Esophagus muscularis mucosa (tissue), 4 donors: ENCODE measurements around the gene POFUT1. TPM values are rescaled to one million over a fixed set of nuclear protein-coding genes. Genes with fewer than 3 reads are reported as not detected.

ENCODE experiments used
- DNase-seq: peaks from one replicate; pipeline ENCODE4 v3.0.0-alpha.2; 2017; ENCODE audit errors: extremely low spot score
- H3K27ac ChIP-seq, 4 donors: fragments of 200-600 bp; sonication (generic); replicated peaks in 1 of 4; 1 replicate in 3 of 4; 2 replicates in 1 of 4; pipeline ENCODE4 v1.5.1; 2016 to 2019; ENCODE audit warnings: mild to moderate bottlenecking in 1 of 4
- H3K27me3 ChIP-seq, 4 donors: fragments of 200-600 bp; sonication (generic); one replicate each; pipeline versions ENCODE4 v1.5.1 to v1.6.0; 2016 to 2019
- H3K36me3 ChIP-seq, 4 donors: fragments of 200-600 bp; sonication (generic); one replicate each; pipeline ENCODE4 v1.5.1; 2016 to 2019
- H3K4me1 ChIP-seq, 4 donors: fragments of 200-600 bp; sonication (generic); one replicate each; pipeline ENCODE4 v1.5.1; 2016 to 2019
- H3K4me3 ChIP-seq, 4 donors: fragments of 200-600 bp; sonication (generic); 1 replicate in 2 of 4; 2 replicates in 2 of 4; pipeline ENCODE4 v1.5.1; 2016 to 2019; ENCODE audit warnings: mild to moderate bottlenecking in 4 of 4, moderate library complexity in 1 of 4
- H3K9me3 ChIP-seq, 4 donors: fragments of 200-600 bp; sonication (generic); 1 replicate in 3 of 4; 2 replicates in 1 of 4; pipeline ENCODE4 v1.5.1; 2016 to 2019
- CTCF ChIP-seq, 3 experiments: fragments of 200-600 bp in 2 of 3; fragments of 450-650 bp in 1 of 3; sonication (generic) in 2 of 3; IDR thresholded peaks; one replicate each; pipeline ENCODE4 v1.5.1; 2017 to 2019; ENCODE audit warnings: antibody characterized with exemption in 3 of 3, mild to moderate bottlenecking in 2 of 3, moderate library complexity in 1 of 3
- EP300 ChIP-seq: sonication (generic); formaldehyde crosslinking; IDR thresholded peaks from one replicate; pipeline ENCODE4 v1.6.1; 2017; ENCODE audit warnings: antibody characterized with exemption
- POLR2A ChIP-seq: fragments of 450-650 bp; IDR thresholded peaks from one replicate; pipeline ENCODE4 v1.6.1; 2017; ENCODE audit warnings: antibody characterized with exemption, moderate library complexity, mild to moderate bottlenecking, low read depth
- POLR2AphosphoS5 ChIP-seq, 2 donors: sonication (generic); formaldehyde crosslinking; IDR thresholded peaks; one replicate each; pipeline ENCODE4 v1.6.1; 2017; ENCODE audit warnings: antibody characterized with exemption in 2 of 2
- WGBS: methylation state at CpG from one replicate; pipeline ENCODE4 v1.1.5; 2018; 5-methylcytosine and 5-hydroxymethylcytosine counted together
- intact Hi-C: fragments of 100-400 bp; cut with DNase I; formaldehyde crosslinking; loops from one replicate; pipeline ENCODE4 v1.15.1; 2023
- total RNA-seq, 4 donors: library from RNA; depleted of rRNA; stranded (reverse); fragments of >200 nt; gene quantifications; one replicate each; pipeline versions ENCODE4 v1.1.0 to v1.2.1, GENCODE V29; 2016

Gene POFUT1
- 10 to 100 TPM; 21.7 to 31.9 (median 29.8) TPM for total RNA-seq

GRCh38 chr20:32207626-32208498 is at the start of gene POFUT1, which contains the start of gene PLAGL2:
TSS of gene POFUT1 (plus strand) at chr20:32207880. CDS start at chr20:32207942, 62 bp downstream.
TSS of gene PLAGL2 (minus strand) at chr20:32207743. CDS start at chr20:32202178, 5,565 bp downstream.
- Histone ChIP-seq H3K4me3 (peak within 1 kb of the TSS; percentile 94 to 99 (median 97)), H3K27me3 (no peaks in the 10 kb centered on the region), H3K9me3 (no peaks in the 10 kb centered on the region), H3K4me1 (peaks cover 45 to 69% (median 60%) of the 10 kb centered on the region in 4 donors), H3K36me3 (peaks cover 0 to 35% (median 28%) of the 10 kb centered on the region in 4 donors), H3K27ac (peak within 1 kb of the TSS; percentile 88 to 92 (median 91))
- 7% methylated on average over 9 of the region's 74 CpGs for WGBS
- peak; percentile 61 to 73 for TF ChIP-seq POLR2AphosphoS5 (IDR thresholded peaks at IDR 0.05)
- TF ChIP-seq CTCF (IDR thresholded peaks at IDR 0.05) = peak; percentile 32 to 44 (median 42)
- no peak for TF ChIP-seq POLR2A
- intact Hi-C loops = loop anchor here (5.0 to 10.0 kb wide), 4 partner anchors 69 to 277 kb away; partner anchors contain the start of genes ASXL1, KIF3B and TM9SF4
- DNase-seq = peak; percentile 93

DNA sequence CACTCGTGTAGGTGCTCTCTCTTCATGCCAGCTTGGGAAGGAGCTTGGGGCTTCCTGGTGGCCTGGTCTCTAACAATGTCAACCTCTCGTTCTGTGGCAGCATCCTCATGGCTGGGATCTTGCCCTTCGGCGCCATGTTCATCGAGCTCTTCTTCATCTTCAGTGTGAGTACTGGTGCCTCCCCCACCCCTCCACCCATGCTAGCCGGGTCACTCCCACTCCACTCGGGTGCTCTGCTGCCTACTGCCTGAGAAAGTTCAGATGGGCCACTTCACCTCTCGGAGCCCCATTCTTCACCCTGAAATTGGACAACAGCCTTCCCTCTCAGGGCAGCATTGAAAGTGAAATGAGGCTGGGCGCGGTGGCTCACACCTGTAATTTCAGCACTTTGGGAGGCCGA is 49.3 kb upstream of the POFUT1 start:
- H3K27me3 ChIP-seq = no peaks in the 10 kb centered on the region
- WGBS = 95% methylated on average over 11 of the region's 11 CpGs
- peaks cover 13 to 15% (median 14%) of the 10 kb centered on the region in 4 donors for H3K4me1 ChIP-seq
- H3K36me3 ChIP-seq = peaks cover 65 to 90% (median 81%) of the 10 kb centered on the region in 4 donors
- no peak overlapping the region for H3K4me3 ChIP-seq
- H3K9me3 ChIP-seq = no peaks in the 10 kb centered on the region
- intact Hi-C loops = no loop called here
- no peak overlapping the region for H3K27ac ChIP-seq
- DNase-seq = no peak
- no peak for TF ChIP-seq POLR2A
- TF ChIP-seq CTCF (IDR thresholded peaks at IDR 0.05) = no peak
- no peak for TF ChIP-seq EP300
- no peak for TF ChIP-seq POLR2AphosphoS5 (IDR thresholded peaks at IDR 0.05)

DNA sequence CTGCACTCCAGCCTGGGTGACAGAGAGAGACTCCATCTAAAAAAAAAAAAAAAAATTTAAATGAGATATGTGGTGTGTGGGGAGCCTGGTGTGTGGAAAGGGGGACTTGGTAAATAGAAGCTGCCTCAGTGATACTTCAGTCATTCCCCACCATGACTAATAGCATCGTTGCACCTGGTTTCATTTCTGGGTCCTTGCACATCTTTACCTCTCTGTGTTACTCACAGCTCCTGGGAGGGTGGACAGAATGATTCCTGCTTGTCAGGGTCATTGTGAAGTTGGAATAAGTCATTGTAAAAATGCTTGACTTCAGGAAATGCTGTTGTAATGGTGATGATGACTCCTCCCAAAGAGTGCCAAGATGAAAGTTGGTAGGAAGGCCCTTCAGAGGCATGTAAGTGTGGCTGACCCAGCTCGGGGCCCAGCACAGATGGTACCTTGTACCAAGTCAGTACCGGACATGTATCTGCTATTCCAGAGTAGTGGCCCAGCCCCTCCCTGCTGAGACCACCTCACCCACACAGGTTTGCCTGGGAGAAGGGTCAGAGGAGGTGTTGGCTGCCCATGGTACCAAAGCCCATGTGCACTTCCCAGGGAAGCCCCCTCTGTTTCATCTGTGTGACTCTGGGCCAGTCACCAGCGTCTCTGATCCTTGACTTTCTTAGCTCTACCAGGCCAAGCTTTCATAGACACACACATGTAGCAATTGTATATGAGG is 48.6 kb upstream of the POFUT1 start:
- Histone ChIP-seq H3K4me1 (peaks cover 13 to 15% (median 14%) of the 10 kb centered on the region in 4 donors), H3K27me3 (no peaks in the 10 kb centered on the region), H3K27ac (no peak overlapping the region), H3K36me3 (peaks cover 66 to 90% (median 81%) of the 10 kb centered on the region in 4 donors), H3K4me3 (no peak overlapping the region), H3K9me3 (no peaks in the 10 kb centered on the region)
- intact Hi-C loops = no loop called here
- 92% methylated on average over 1 of the region's 4 CpGs for WGBS
- no peak for TF ChIP-seq POLR2AphosphoS5 (IDR thresholded peaks at IDR 0.05)
- no peak for TF ChIP-seq EP300
- no peak for TF ChIP-seq POLR2A
- no peak for TF ChIP-seq CTCF (IDR thresholded peaks at IDR 0.05)
- no peak for DNase-seq

- H3K4me3 ChIP-seq = no peak overlapping the region
- H3K27me3 ChIP-seq = no peaks in the 10 kb centered on the region
- peaks cover 10 to 11% (median 10%) of the 10 kb centered on the region in 4 donors for H3K4me1 ChIP-seq
- TF ChIP-seq EP300 (no peak), POLR2A (no peak), CTCF (IDR thresholded peaks at IDR 0.05) (no peak), POLR2AphosphoS5 (IDR thresholded peaks at IDR 0.05) (no peak)
- DNase-seq = no peak
- intact Hi-C loops = no loop called here
- 92% methylated on average over 5 of the region's 5 CpGs for WGBS
- peaks cover 62 to 90% (median 84%) of the 10 kb centered on the region in 4 donors for H3K36me3 ChIP-seq
- no peak overlapping the region for H3K27ac ChIP-seq
- no peaks in the 10 kb centered on the region for H3K9me3 ChIP-seq
Observed at GRCh38 chr20:32159766-32160221, 47.9 kb upstream of the POFUT1 start.
